HG02938 (cell line): ENCODE results near the gene C1orf74.

Experiments used
- ATAC-seq: cut with Tn5 transposase; IDR thresholded peaks from one replicate; pipeline ENCODE4 v1.9.1; 2021; ENCODE audit warnings: mild to moderate bottlenecking, moderate library complexity; ENCODE audit not compliant: unreplicated experiment

C1orf74 gene

DNA sequence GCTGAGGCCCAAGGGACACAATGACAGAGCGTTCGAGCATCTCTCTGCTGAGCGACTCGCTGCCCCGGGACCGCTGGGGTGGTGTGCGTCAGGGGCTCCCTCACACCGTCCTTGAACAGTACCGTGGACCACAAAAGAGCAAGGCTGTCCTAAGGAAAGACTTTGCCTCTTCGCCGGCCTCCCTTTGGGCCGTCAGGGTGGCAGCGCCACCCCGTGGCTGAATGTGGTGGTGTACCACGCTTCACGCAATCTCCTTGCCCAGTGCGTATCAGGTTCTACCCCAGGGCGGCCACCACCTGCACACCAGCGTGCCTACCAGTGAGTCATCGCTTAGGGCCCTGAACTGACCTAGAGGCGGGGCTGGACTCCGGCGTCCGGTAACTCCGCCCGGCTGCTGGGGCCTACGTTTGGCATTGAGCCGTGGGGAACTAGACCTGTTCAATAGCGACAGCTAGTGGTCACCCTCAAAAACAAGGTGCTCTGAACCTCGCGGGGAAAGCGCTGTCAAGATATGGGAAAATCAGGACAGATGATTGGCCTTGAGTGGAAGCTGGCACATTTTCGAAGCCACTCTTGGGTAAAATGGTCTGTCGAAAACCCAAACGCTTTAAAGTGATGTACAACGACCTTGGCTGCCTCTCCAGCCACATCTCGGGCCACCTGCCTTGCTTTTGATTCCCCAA, 36.6 kb downstream of the C1orf74 start:
- peak; percentile 59 for ATAC-seq

DNA sequence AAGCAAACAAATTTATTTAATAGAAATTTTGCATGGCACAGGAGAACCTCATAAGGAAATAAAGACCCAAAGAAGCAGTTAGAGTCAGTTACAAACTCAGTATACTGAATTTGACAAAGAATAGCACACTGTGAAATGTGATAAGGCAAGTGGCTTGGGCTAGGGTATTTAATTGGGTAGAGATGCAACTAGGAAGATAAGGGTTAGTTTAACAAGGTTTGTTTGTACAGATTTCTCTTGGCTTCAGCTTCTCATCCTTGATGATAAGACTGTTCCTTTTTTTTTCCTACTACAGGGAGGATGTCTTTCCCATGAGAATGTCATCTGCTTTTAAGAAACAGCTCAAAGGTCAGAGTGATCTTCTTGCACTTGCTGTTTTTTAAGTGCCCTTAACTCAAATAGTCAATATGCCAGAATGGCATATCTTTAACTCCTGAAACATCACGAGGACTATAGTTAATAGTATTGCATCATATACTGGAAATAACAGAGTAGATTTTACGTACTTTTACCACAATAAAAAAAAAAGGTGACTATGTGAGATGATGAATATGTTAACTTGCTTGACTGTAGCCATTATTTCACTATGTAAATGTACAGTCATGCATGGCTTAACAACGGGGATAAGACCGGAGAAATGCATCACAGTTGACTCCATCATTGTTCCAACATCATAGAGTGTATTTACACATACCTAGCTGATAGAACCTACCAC, 37.8 kb downstream of the C1orf74 start:
- no peak for ATAC-seq

DNA sequence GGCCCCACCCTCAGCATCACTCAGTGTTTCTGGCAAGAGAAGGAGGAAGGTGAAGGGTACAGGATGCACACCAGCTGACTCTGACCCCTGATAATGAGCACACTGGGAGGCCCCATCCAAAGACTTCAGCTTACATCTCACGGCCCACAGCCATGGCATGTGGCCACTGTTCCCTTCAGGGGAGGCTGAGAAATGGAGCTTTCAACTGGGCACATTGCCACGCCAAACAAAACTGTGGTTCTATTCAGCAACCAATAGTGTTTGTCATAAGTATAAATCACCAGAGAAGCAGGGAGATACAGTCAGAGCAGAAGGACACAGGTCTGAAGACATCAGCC, 41.2 kb downstream of the C1orf74 start:
- ATAC-seq: no peak

DNA sequence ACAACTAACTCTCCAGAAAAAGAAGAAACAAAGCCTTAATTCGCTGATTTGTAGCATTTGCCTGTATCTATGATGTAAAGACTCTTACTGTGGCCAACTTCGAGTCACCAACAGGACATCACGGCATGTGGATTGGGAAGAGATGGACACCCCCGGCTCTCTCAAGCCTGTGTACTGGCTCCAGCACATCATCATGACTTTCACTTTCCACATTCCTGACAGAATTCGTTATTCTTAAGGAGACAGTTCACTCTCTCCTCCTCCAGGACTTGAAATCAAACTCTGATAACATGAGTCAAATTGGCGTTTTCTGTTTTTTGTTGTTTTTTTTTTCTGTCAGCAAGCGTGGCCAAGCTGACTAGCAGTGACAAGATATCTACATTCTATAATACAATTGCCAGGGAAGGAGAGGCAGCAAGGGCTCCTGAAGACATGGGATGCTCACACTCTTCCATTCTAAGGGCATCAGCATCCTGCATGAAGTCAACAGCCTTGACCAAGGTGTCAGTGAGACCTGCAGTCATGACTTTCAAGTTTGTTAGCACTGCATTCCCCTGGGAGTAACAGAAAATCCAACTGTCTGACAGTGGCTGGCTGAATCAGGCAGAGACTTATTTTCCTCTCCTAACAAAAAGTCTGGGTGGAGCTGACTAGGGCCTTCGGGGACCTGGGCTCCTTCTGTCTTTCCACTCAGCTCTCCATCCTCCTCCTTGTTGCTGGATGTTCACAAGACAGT, 41.8 kb downstream of the C1orf74 start:
- no peak for ATAC-seq

DNA sequence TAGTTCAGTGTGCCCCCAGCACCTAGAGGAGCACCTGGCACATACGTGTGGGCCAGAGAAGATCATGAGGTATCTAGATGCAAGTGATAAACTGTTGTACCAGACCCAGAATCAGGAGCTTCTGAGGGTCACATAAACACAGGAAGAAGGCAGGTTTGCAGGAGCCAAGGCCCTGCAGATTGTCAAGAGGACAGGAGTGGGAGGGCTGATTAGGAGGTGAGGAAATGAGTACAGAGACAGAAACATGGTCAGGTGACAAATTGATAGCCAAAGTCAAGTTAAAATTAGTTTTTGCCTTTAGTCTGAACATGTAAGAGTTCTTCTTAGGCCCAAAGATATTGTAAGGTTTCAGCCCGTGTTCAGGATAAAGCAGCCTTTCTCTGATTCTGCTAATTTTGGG, 42.5 kb downstream of the C1orf74 start:
- ATAC-seq: no peak

DNA sequence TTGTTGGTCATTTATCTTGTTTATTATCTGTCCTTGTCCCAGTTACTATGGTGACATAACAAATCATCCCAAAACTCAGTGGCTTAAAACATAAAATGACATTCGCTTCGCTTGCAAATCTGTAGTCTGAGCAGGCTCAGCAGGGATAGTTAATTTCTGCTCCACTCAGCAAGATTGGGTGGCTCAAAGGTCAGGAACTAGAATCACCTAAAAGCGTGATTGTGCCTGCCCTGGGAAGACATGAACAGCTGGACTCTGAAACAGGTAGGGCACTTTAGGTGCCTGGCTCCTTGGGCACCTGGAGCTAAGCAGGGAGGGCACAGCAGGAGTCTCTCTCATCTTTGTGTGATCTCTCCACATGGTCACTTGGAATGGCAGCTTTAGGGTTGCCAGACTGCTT, 43.2 kb downstream of the C1orf74 start:
- ATAC-seq: no peak

DNA sequence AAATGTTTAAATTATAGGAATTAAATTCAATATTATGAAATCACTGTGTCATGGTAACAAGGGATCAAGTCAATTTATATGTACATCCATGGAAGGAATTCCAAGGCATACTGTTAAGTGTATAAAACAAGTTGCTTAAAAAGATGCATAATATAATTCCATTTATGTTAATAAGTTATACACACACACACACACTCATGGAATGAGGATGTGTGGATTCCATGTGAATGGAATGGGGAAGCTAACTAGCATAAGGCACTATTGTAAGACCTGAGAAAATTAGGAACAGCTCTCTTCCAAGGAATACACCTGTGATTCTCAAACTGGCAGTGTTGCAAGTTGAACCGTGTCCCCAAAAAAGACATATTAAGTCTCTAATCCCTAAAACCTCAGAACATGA, 46.1 kb downstream of the C1orf74 start:
- ATAC-seq: no peak

DNA sequence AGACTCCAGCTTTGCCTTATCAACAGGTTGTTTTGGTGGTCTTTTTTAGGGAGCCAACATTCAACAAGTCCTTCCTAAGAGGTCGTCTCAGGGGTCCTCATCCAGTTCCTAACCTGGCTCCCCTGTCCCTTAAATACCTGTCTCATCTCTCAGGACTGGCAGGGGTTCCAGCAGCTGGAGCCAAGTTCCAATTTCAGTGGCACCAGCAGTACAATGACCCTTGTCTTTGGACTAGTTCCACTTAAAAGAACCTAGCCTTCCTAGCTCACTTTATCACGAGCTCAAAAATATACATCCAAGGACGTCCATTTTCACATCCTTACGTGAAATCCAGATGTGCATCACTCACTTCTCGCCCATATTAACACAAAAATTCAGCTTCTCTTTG, 47.2 kb downstream of the C1orf74 start:
- ATAC-seq: no peak

DNA sequence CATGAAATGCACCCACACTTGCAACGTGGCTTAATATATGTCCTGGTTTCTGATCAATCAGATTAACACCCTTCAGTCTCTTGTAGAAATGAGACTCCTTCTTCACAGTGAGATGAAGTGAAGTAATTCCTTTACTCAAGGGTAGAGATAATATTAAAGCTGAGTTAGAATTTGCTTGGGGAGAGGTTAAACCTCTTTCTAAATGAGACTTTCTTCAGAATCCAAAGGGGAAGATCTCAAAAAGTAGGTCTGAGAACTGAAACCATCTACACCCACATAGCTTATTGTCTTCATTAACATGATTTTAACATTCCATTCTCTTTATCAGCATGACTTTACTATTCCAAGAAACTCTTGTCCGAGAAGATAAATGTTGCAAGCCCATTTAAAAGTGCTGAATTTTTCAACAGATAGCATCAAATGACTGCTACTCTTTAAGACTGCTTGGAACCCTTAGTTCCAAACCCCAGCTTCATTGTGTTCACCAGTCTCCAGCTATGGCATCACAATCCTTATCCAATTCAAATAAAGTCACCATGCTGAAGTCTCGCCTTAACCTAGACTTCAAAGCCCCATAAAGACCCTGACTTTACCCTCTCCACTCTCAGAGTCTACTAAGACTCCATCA, 47.8 kb downstream of the C1orf74 start:
- no peak for ATAC-seq

DNA sequence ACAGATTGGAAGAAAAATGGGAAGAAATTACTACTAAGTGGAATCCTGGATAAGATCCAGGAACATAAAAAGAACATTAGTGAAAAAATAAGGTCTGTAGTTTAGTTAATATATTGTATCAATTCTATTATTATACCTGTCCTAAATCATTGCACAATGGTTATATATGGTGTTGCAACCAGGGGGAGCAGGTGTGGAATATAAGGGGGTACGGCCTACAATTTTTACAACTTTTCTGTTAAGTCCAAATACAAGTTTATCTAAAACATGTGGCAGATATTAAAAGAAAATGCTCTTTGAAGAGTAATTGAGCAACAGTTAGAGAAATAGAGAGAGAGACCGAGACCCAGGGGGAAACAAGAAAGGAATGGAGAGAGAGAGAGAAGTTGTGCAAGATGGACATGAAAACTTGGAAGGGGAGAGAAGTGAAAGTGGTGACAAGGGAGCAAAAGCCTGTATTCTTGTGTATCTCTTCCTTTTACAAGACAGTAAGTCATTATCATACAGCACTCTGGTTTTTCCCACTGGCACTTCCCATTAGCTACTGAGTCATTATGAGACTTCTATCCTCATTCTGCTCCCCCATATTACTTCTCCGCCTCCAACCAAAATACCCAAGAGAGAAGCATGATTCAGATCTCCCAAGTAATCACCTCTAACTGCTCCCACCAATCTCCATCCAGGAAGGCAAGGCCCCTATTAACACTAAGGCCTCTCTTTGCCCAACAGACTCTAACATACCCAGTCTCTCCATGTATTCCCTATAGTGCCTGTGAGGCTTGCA, 50.8 kb downstream of the C1orf74 start:
- ATAC-seq: no peak

DNA sequence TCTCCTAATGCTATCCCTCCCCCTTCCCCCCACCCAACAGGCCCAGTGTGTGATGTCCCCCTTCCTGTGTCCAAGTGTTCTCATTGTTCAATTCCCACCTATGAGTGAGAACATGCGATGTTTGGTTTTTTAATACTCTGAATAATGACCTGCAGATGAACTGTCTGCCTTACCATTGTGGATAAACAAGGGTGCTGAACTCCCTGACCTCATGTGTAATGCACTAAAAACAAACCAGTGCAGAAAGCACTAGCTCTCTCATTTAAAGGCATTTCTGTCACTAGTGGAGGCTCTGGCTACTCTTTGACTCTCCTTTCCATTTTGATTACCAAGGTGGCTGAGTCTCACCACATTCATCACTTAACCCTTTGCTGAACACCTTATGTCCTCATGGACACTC, 51.6 kb downstream of the C1orf74 start:
- no peak for ATAC-seq

DNA sequence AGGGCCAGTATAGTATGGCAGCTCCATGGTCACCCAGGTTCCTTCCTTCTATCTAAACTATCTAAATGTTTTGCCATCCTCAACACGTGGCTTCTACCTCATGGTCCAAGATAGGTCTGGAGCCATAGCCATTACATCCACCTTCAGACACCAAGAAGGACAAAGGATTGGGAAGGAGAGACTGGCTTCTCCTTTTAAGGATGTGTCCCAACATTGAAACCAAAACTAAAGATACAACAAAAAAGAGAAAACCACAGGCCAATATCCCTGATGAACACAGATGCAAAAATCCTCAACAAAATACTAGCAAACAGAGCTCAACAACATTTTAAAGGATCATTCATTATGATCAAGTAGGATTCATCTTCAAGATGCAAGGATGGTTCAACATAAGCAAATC, 54.9 kb downstream of the C1orf74 start:
- no peak for ATAC-seq
